ENCODE measurements around the gene TMEM151A. TPM values are rescaled to one million over a fixed set of nuclear protein-coding genes. Genes with fewer than 3 reads are reported as not detected.
"Not testable (repeated sequence)": the region's sequence is repeated elsewhere in the genome, so short reads cannot be mapped to it uniquely, and the experiment has no call there.

Gene TMEM151A
- total RNA-seq, 2 donors from 2014 or later, result 0.27 TPM; not detected in 1

GRCh38 chr11:66248903-66249302, 42.8 kb upstream of the TMEM151A start:
- no peak for DNase-seq (ENCODE audit: low spot score)
- Histone ChIP-seq H3K27ac (no peak overlapping the region), H3K36me3 (peaks cover 12% of the 10 kb centered on the region), H3K4me1 (ENCODE audit: control insufficient read depth in 1 of 2, low read depth in 2 of 2) (no peaks in the 10 kb centered on the region), H3K4me3 (no peak overlapping the region), H3K27me3 (replicated peaks; ENCODE audit: insufficient read depth) (no peaks in the 10 kb centered on the region), H3K9me3 (no peaks in the 10 kb centered on the region)
- no peak for TF ChIP-seq CTCF (IDR thresholded peaks at IDR 0.05)
- no peak for ATAC-seq (ENCODE audit: insufficient number of reproducible peaks, low FRiP score, low read depth)

GRCh38 chr11:66251809-66252208, 39.9 kb upstream of the TMEM151A start:
- DNase-seq (ENCODE audit: low spot score), result no peak
- no peak overlapping the region for H3K27ac ChIP-seq
- H3K4me1 ChIP-seq (ENCODE audit: control insufficient read depth in 1 of 2, low read depth in 2 of 2), result peaks cover 0 to 6% of the 10 kb centered on the region in 2 donors
- H3K9me3 ChIP-seq, result no peaks in the 10 kb centered on the region
- ATAC-seq (ENCODE audit: insufficient number of reproducible peaks, low FRiP score, low read depth), result no peak
- H3K36me3 ChIP-seq, result peaks cover 8% of the 10 kb centered on the region
- TF ChIP-seq CTCF (IDR thresholded peaks at IDR 0.05), result no peak
- no peak overlapping the region for H3K4me3 ChIP-seq
- no peaks in the 10 kb centered on the region for H3K27me3 ChIP-seq (replicated peaks; ENCODE audit: insufficient read depth)

GRCh38 chr11:66253081-66253480, 38.6 kb upstream of the TMEM151A start:
- H3K4me1 ChIP-seq (ENCODE audit: control insufficient read depth in 1 of 2, low read depth in 2 of 2); H3K36me3 ChIP-seq; H3K4me3 ChIP-seq; ATAC-seq (ENCODE audit: insufficient number of reproducible peaks, low FRiP score, low read depth); H3K27ac ChIP-seq; H3K9me3 ChIP-seq; DNase-seq (ENCODE audit: low spot score); H3K27me3 ChIP-seq (replicated peaks; ENCODE audit: insufficient read depth): not testable (repeated sequence)

GRCh38 chr11:66258473-66258893, 33.2 kb upstream of the TMEM151A start:
- Histone ChIP-seq H3K27ac (peak overlapping the region; percentile 72 to 76), H3K4me1 (ENCODE audit: control insufficient read depth in 1 of 2, low read depth in 2 of 2) (peaks cover 5 to 19% of the 10 kb centered on the region in 2 donors), H3K9me3 (no peaks in the 10 kb centered on the region), H3K36me3 (peaks cover 22% of the 10 kb centered on the region), H3K27me3 (replicated peaks; ENCODE audit: insufficient read depth) (no peaks in the 10 kb centered on the region), H3K4me3 (peak overlapping the region; percentile 98)
- no peak for ATAC-seq (ENCODE audit: insufficient number of reproducible peaks, low FRiP score, low read depth)
- no peak for TF ChIP-seq CTCF (IDR thresholded peaks at IDR 0.05)
- no peak for DNase-seq (ENCODE audit: low spot score)

- no peak overlapping the region for H3K4me3 ChIP-seq
- no peak for ATAC-seq (ENCODE audit: insufficient number of reproducible peaks, low FRiP score, low read depth)
These were observed 32.5 kb upstream of the TMEM151A start for GRCh38 chr11:66259225-66259624.

More at GRCh38 chr11:66259225-66259624, 32.5 kb upstream of the TMEM151A start:
- Histone ChIP-seq H3K4me1 (ENCODE audit: control insufficient read depth in 1 of 2, low read depth in 2 of 2) (peaks cover 5 to 19% of the 10 kb centered on the region in 2 donors), H3K36me3 (peaks cover 26% of the 10 kb centered on the region), H3K27ac (no peak overlapping the region), H3K27me3 (replicated peaks; ENCODE audit: insufficient read depth) (no peaks in the 10 kb centered on the region), H3K9me3 (no peaks in the 10 kb centered on the region)
- TF ChIP-seq CTCF (IDR thresholded peaks at IDR 0.05), result no peak
- no peak for DNase-seq (ENCODE audit: low spot score)

Data from thoracic aorta (tissue), 2 donors.